ENCODE data around the gene LURAP1L. TPM values are rescaled to one million over a fixed set of nuclear protein-coding genes. Genes with fewer than 3 reads are reported as not detected.

LURAP1L gene
- total RNA-seq, 1 donor from 2014 or later, result 43.7 TPM

GRCh38 chr9:12822111-12822510, 47.3 kb downstream of the LURAP1L start:
- Histone ChIP-seq H3K36me3 (ENCODE audit: control insufficient read depth, insufficient read depth, low read length) (no peaks in the 10 kb centered on the region), H3K27me3 (ENCODE audit: control insufficient read depth, insufficient read depth, low read length) (no peaks in the 10 kb centered on the region), H3K4me3 (ENCODE audit: low read depth, low read length) (no peak overlapping the region)
- no peak for TF ChIP-seq CTCF (IDR thresholded peaks at IDR 0.05; ENCODE audit: insufficient read depth, low read length, severe bottlenecking)
- FAIRE-seq (no peak), DNase-seq (ENCODE audit: low read depth) (peak; percentile 25)

GRCh38 chr9:12826924-12827565, 52.2 kb downstream of the LURAP1L start:
- Histone ChIP-seq H3K36me3 (ENCODE audit: control insufficient read depth, insufficient read depth, low read length) (no peaks in the 10 kb centered on the region), H3K4me3 (ENCODE audit: low read depth, low read length) (no peak overlapping the region), H3K27me3 (ENCODE audit: control insufficient read depth, insufficient read depth, low read length) (no peaks in the 10 kb centered on the region)
- FAIRE-seq, result no peak
- DNase-seq (ENCODE audit: low read depth), result no peak
- TF ChIP-seq CTCF (IDR thresholded peaks at IDR 0.05; ENCODE audit: insufficient read depth, low read length, severe bottlenecking), result no peak

GRCh38 chr9:12833701-12834100, 58.9 kb downstream of the LURAP1L start:
- DNase-seq (ENCODE audit: low read depth) (no peak), FAIRE-seq (no peak)
- H3K27me3 ChIP-seq (ENCODE audit: control insufficient read depth, insufficient read depth, low read length), result no peaks in the 10 kb centered on the region
- TF ChIP-seq CTCF (IDR thresholded peaks at IDR 0.05; ENCODE audit: insufficient read depth, low read length, severe bottlenecking), result no peak
- no peak overlapping the region for H3K4me3 ChIP-seq (ENCODE audit: low read depth, low read length)
- H3K36me3 ChIP-seq (ENCODE audit: control insufficient read depth, insufficient read depth, low read length), result no peaks in the 10 kb centered on the region

GRCh38 chr9:12838546-12838945, 63.7 kb downstream of the LURAP1L start:
- TF ChIP-seq CTCF (IDR thresholded peaks at IDR 0.05; ENCODE audit: insufficient read depth, low read length, severe bottlenecking), result no peak
- DNase-seq (ENCODE audit: low read depth), result no peak
- Histone ChIP-seq H3K4me3 (ENCODE audit: low read depth, low read length) (no peak overlapping the region), H3K36me3 (ENCODE audit: control insufficient read depth, insufficient read depth, low read length) (no peaks in the 10 kb centered on the region), H3K27me3 (ENCODE audit: control insufficient read depth, insufficient read depth, low read length) (no peaks in the 10 kb centered on the region)
- FAIRE-seq, result no peak

GRCh38 chr9:12843735-12844134, 68.9 kb downstream of the LURAP1L start:
- FAIRE-seq (no peak), DNase-seq (ENCODE audit: low read depth) (no peak)
- TF ChIP-seq CTCF (IDR thresholded peaks at IDR 0.05; ENCODE audit: insufficient read depth, low read length, severe bottlenecking), result no peak
- no peaks in the 10 kb centered on the region for H3K36me3 ChIP-seq (ENCODE audit: control insufficient read depth, insufficient read depth, low read length)
- no peaks in the 10 kb centered on the region for H3K27me3 ChIP-seq (ENCODE audit: control insufficient read depth, insufficient read depth, low read length)
- no peak overlapping the region for H3K4me3 ChIP-seq (ENCODE audit: low read depth, low read length)

GRCh38 chr9:12846035-12846434, 71.2 kb downstream of the LURAP1L start:
- DNase-seq (ENCODE audit: low read depth), result no peak
- Histone ChIP-seq H3K4me3 (ENCODE audit: low read depth, low read length) (no peak overlapping the region), H3K27me3 (ENCODE audit: control insufficient read depth, insufficient read depth, low read length) (no peaks in the 10 kb centered on the region), H3K36me3 (ENCODE audit: control insufficient read depth, insufficient read depth, low read length) (no peaks in the 10 kb centered on the region)
- FAIRE-seq, result no peak
- TF ChIP-seq CTCF (IDR thresholded peaks at IDR 0.05; ENCODE audit: insufficient read depth, low read length, severe bottlenecking), result no peak

All from bronchial epithelial cell (primary cell).